CD4-positive, alpha-beta T cell (primary cell): ENCODE data around the gene PRKN. TPM values are rescaled to one million over a fixed set of nuclear protein-coding genes. Genes with fewer than 3 reads are reported as not detected.

ENCODE experiments used
- ATAC-seq: fragments of 200-7000 bp; cut with Tn5 transposase; one replicate; pipeline ENCODE4 v1.10.0; 2022; ENCODE audit warnings: mild to moderate bottlenecking; ENCODE audit not compliant: poor library complexity
- CTCF ChIA-PET: fragments of 350-600 bp; sonication (Branson Sonifier 250); formaldehyde crosslinking; loops from one replicate; lab custom pipeline; 2021; ENCODE audit warnings: antibody characterized with exemption, inconsistent platforms; lab: Charles Lee
- POLR2A ChIA-PET: fragments of 350-600 bp; sonication (Branson Sonifier 250); formaldehyde crosslinking; loops from one replicate; lab custom pipeline; 2021; ENCODE audit warnings: antibody characterized with exemption, inconsistent platforms; lab: Charles Lee
- DNase-seq, 14 experiments: peaks; one replicate each; pipeline ENCODE4 v3.0.0-alpha.2; 2013 to 2020; ENCODE audit warnings: mixed read lengths in 2 of 14
- H3K27ac ChIP-seq, 2 donors: one replicate each; pipeline versions ENCODE4 v1.5.1 to v1.7.0; 2013; ENCODE audit warnings: low read length in 2 of 2, low read depth in 1 of 2, mild to moderate bottlenecking in 1 of 2
- H3K27me3 ChIP-seq, 2 experiments: 1 replicate in 1 of 2; 2 replicates in 1 of 2; pipeline versions ENCODE4 v1.6.1 to v1.7.0; 2013; ENCODE audit warnings: low read length in 2 of 2, control low read depth in 1 of 2, mild to moderate bottlenecking in 1 of 2, moderate library complexity in 1 of 2; ENCODE audit not compliant: insufficient read depth in 2 of 2, control insufficient read depth in 1 of 2
- H3K36me3 ChIP-seq: one replicate; pipeline ENCODE4 v1.6.1; 2013; ENCODE audit warnings: low read length, control low read depth; ENCODE audit not compliant: insufficient read depth
- H3K4me1 ChIP-seq: one replicate; pipeline ENCODE4 v1.6.1; 2013; ENCODE audit warnings: low read length, control low read depth; ENCODE audit not compliant: insufficient read depth
- H3K4me3 ChIP-seq: one replicate; pipeline ENCODE4 v1.5.1; 2013; ENCODE audit warnings: mild to moderate bottlenecking, low read length, moderate library complexity
- H3K9me3 ChIP-seq, 2 experiments: 1 replicate in 1 of 2; 2 replicates in 1 of 2; pipeline versions ENCODE4 v1.6.1 to v1.7.0; 2013; ENCODE audit warnings: low read length in 2 of 2, mild to moderate bottlenecking in 2 of 2, control low read depth in 1 of 2, moderate library complexity in 1 of 2; ENCODE audit not compliant: control insufficient read depth in 1 of 2, insufficient read depth in 1 of 2
- H3K27ac Mint-ChIP-seq: one replicate; pipeline ENCODE4 v1.8.0; 2020; ENCODE audit warnings: mixed read lengths
- H3K27me3 Mint-ChIP-seq: one replicate; pipeline ENCODE4 v1.8.0; 2021; ENCODE audit warnings: mixed read lengths
- H3K36me3 Mint-ChIP-seq: one replicate; pipeline ENCODE4 v1.8.0; 2021; ENCODE audit warnings: low read depth, mixed read lengths
- H3K4me1 Mint-ChIP-seq: one replicate; pipeline ENCODE4 v1.8.0; 2021; ENCODE audit warnings: low read depth, mixed read lengths
- H3K4me3 Mint-ChIP-seq: one replicate; pipeline ENCODE4 v1.8.0; 2020; ENCODE audit warnings: mild to moderate bottlenecking, mixed read lengths
- H3K9me3 Mint-ChIP-seq: one replicate; pipeline ENCODE4 v1.8.0; 2020; ENCODE audit warnings: mixed read lengths
- CTCF ChIP-seq: fragments of 200-600 bp; IDR thresholded peaks from one replicate; pipeline ENCODE4 v1.8.0; 2022; ENCODE audit warnings: antibody characterized with exemption, mild to moderate bottlenecking
- intact Hi-C, 2 experiments: fragments of 100-400 bp; cut with DNase I in 1 of 2; cut with micrococcal nuclease in 1 of 2; formaldehyde crosslinking; loops; one replicate each; pipeline versions ENCODE4 v1.15.1 to v1.9.0; 2023 to 2025; cut with DNase I, micrococcal nuclease
- total RNA-seq, 174 experiments: library from RNA in 2 of 174; stranded (reverse) in 2 of 174; gene quantifications; one replicate each; pipeline ENCODE4 v1.2.3 and lab custom pipeline; 2021 to 2026

The PRKN gene
- total RNA-seq, 2 experiments from 2014 or later, result 5.2 to 5.4 TPM

GRCh38 chr6:161924516-161925116, 803.0 kb downstream of the PRKN start:
- intact Hi-C loops, result no loop called here
- no peak for ATAC-seq
- no peak overlapping the region for H3K27ac ChIP-seq
- Mint-ChIP-seq H3K9me3 (no peaks in the 10 kb centered on the region), H3K27ac (no peak overlapping the region), H3K4me1 (no peaks in the 10 kb centered on the region), H3K27me3 (no peaks in the 10 kb centered on the region), H3K4me3 (no peak overlapping the region), H3K36me3 (no peaks in the 10 kb centered on the region)
- no peak overlapping the region for H3K4me3 ChIP-seq
- ChIA-PET POLR2A (no interaction called here), CTCF (no interaction called here)
- H3K36me3 ChIP-seq, result no peaks in the 10 kb centered on the region
- no peaks in the 10 kb centered on the region for H3K4me1 ChIP-seq
- H3K27me3 ChIP-seq, result no peaks in the 10 kb centered on the region
- DNase-seq, result no peak
- TF ChIP-seq CTCF, result no peak
- no peaks in the 10 kb centered on the region for H3K9me3 ChIP-seq

- no peak for ATAC-seq
- DNase-seq, result peak in 2 of 14 experiments; percentile 13 to 27
Measured at GRCh38 chr6:161922631-161923119, 804.9 kb downstream of the PRKN start.

GRCh38 chr6:161921602-161922395, 805.8 kb downstream of the PRKN start:
- ChIA-PET POLR2A (no interaction called here), CTCF (no interaction called here)
- H3K27me3 ChIP-seq, result no peaks in the 10 kb centered on the region
- DNase-seq (no peak), ATAC-seq (no peak)
- no peaks in the 10 kb centered on the region for H3K4me1 Mint-ChIP-seq
- no peak overlapping the region for H3K27ac ChIP-seq
- H3K9me3 Mint-ChIP-seq, result no peaks in the 10 kb centered on the region
- TF ChIP-seq CTCF, result no peak
- no peak overlapping the region for H3K4me3 Mint-ChIP-seq
- no peak overlapping the region for H3K27ac Mint-ChIP-seq
- H3K36me3 Mint-ChIP-seq, result no peaks in the 10 kb centered on the region
- no peaks in the 10 kb centered on the region for H3K36me3 ChIP-seq
- intact Hi-C loops, result no loop called here
- H3K4me3 ChIP-seq, result no peak overlapping the region
- no peaks in the 10 kb centered on the region for H3K4me1 ChIP-seq
- no peaks in the 10 kb centered on the region for H3K27me3 Mint-ChIP-seq
- H3K9me3 ChIP-seq, result no peaks in the 10 kb centered on the region

More at GRCh38 chr6:161922631-161923119, 804.9 kb downstream of the PRKN start:
- H3K4me3 Mint-ChIP-seq, result no peak overlapping the region
- no peaks in the 10 kb centered on the region for H3K9me3 Mint-ChIP-seq
- H3K36me3 Mint-ChIP-seq, result no peaks in the 10 kb centered on the region
- Histone ChIP-seq H3K27ac (no peak overlapping the region), H3K9me3 (no peaks in the 10 kb centered on the region), H3K27me3 (no peaks in the 10 kb centered on the region), H3K4me3 (no peak overlapping the region), H3K4me1 (no peaks in the 10 kb centered on the region), H3K36me3 (no peaks in the 10 kb centered on the region)
- H3K27me3 Mint-ChIP-seq, result no peaks in the 10 kb centered on the region
- H3K4me1 Mint-ChIP-seq, result no peaks in the 10 kb centered on the region
- intact Hi-C loops, result no loop called here
- CTCF ChIA-PET, result no interaction called here
- H3K27ac Mint-ChIP-seq, result no peak overlapping the region
- POLR2A ChIA-PET, result no interaction called here
- no peak for TF ChIP-seq CTCF
